ENCODE measurements around the gene RBFA.
"Not testable (repeated sequence)": the region's sequence is repeated elsewhere in the genome, so short reads cannot be mapped to it uniquely, and the experiment has no call there.

The RBFA gene

DNA sequence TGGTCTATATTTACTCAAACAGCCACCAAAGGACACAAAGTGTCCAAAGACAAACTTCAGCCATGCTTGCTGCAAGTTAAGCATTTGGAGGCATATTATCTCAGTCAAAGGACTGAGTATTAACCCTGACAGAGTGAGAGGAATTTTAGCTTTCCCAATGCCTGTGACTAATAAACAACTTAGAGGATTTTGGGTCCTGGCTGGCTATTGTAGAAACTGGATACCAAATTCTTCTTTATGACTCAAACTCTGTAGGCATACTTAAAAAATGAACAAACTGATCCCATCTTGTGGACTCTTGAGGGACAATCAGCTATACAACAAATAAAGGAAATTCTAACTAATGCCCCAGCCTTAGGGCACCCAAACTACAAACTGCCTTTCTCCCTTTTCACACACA lies 6.5 kb upstream of the RBFA start:
- not testable (repeated sequence) for H3K4me1 ChIP-seq (ENCODE audit: control insufficient read depth, insufficient read depth, low read length); H3K27me3 ChIP-seq (ENCODE audit: control insufficient read depth in 1 of 2, insufficient read depth in 2 of 2, low read length in 2 of 2); H3K4me3 ChIP-seq (ENCODE audit: low read length in 2 of 2); H3K27ac ChIP-seq (ENCODE audit: low read length); H3K9ac ChIP-seq (ENCODE audit: low read length in 2 of 2); H3K36me3 ChIP-seq (ENCODE audit: control insufficient read depth in 2 of 2, insufficient read depth in 2 of 2, low read length in 2 of 2)
- H3K9me3 ChIP-seq (ENCODE audit: control insufficient read depth in 2 of 2, low read length in 2 of 2) = peaks cover 19 to 25% of the 10 kb centered on the region in 2 donors

DNA sequence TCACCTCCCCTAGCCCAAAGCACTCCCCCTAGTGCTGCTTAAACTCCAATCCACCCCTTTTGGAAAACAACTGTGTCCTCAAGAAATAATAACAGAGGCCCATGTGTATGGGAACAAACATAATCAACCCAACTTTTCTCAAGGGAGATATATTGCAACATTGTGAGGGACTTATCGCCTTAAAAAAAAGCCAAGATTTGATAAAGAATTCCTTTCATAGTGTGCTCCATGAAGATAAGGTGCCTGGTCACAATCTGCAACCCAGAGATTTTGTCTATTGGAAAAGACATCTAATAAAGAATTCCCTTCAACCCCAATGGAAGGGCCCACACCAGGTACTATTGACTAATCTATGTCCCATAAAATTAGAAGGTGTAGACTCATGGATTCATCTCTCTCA lies 4.5 kb upstream of the RBFA start:
- peaks cover 7% of the 10 kb centered on the region for H3K4me1 ChIP-seq (ENCODE audit: control insufficient read depth, insufficient read depth, low read length)
- peaks cover 5 to 8% of the 10 kb centered on the region in 2 donors for H3K9me3 ChIP-seq (ENCODE audit: control insufficient read depth in 2 of 2, low read length in 2 of 2)
- H3K27me3 ChIP-seq (ENCODE audit: control insufficient read depth in 1 of 2, insufficient read depth in 2 of 2, low read length in 2 of 2) = no peaks in the 10 kb centered on the region
- H3K4me3 ChIP-seq (ENCODE audit: low read length in 2 of 2) = no peak overlapping the region
- H3K27ac ChIP-seq (ENCODE audit: low read length) = no peak overlapping the region
- H3K9ac ChIP-seq (ENCODE audit: low read length in 2 of 2) = no peak overlapping the region
- no peaks in the 10 kb centered on the region for H3K36me3 ChIP-seq (ENCODE audit: control insufficient read depth in 2 of 2, insufficient read depth in 2 of 2, low read length in 2 of 2)

DNA sequence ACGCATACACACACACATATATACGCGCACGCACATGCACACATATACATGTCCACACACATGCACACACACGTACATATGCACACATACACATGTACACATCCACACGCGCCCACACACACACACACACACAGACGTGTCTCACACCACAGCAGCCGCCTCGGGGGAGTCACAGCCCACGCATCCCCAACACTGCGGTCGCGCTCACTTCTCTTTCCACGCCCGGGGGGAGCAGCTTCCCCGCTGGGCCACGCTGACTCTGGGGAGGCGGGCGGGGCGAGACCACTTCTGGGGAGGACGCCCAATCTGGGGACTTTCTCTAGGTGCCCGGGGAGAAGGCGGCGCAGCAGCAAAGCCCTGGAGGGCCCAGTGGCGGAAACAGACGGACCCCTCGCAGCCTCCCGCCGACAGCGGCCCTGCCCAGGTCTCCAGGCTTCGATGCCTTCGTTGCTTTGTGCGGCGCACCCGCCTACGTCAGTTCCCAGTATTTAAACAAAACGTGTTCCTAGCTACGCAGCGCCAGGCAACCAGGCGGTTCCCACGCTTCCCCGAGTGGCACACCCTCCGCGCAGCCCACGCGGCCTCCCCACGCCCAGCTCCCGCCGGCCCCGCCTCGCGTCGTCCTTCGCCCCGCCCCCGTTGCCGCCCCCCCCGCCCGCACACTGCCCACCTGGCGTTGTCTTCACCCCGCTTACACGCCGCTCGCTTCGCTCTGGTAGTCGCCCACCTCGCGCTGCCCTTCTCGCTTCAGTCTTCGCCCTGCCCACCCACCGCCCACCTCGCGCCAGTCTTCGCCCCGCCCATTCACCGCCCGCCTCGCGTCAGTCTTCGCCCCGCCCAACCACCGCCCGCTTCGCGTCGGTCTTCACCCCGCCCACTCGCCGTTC lies 810 bp upstream of the RBFA start:
- Histone ChIP-seq H3K9ac (ENCODE audit: low read length in 2 of 2) (peak overlapping the region; percentile 53 to 72), H3K27me3 (ENCODE audit: control insufficient read depth in 1 of 2, insufficient read depth in 2 of 2, low read length in 2 of 2) (no peaks in the 10 kb centered on the region), H3K27ac (ENCODE audit: low read length) (peak overlapping the region; percentile 60), H3K9me3 (ENCODE audit: control insufficient read depth in 2 of 2, low read length in 2 of 2) (no peaks in the 10 kb centered on the region), H3K4me1 (ENCODE audit: control insufficient read depth, insufficient read depth, low read length) (peaks cover 13% of the 10 kb centered on the region), H3K4me3 (ENCODE audit: low read length in 2 of 2) (peak overlapping the region; percentile 69 to 86), H3K36me3 (ENCODE audit: control insufficient read depth in 2 of 2, insufficient read depth in 2 of 2, low read length in 2 of 2) (peaks cover 0 to 8% of the 10 kb centered on the region in 2 donors)

DNA sequence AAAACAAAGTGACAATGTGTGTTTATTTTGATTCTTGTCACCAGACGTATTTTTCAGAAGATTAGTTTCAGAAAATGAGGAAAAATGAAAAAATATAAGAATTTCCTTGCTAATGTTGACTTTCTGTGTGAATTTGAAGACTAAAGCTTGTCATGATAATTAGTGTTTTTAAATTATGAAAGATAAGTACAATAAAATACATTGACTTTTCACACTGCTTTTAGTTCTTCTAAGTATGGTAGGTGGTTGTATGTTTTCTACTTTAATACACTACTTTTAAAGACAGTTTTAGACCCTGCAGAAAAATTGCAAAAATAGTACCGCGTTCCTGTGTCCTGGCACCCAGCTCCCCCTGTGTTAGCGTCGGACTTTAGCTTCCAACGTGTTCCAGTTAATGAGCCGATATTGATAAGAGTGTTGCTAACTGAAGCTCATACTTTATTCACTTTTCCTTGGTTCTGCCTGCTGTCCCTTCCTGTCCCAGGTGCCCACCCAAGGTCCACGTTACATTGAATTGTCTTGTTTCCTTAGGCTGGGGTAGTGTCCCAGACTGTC lies 695 bp downstream of the RBFA start:
- H3K27me3 ChIP-seq (ENCODE audit: control insufficient read depth in 1 of 2, insufficient read depth in 2 of 2, low read length in 2 of 2) = no peaks in the 10 kb centered on the region
- peaks cover 13% of the 10 kb centered on the region for H3K4me1 ChIP-seq (ENCODE audit: control insufficient read depth, insufficient read depth, low read length)
- peak overlapping the region; percentile 89 to 94 for H3K4me3 ChIP-seq (ENCODE audit: low read length in 2 of 2)
- H3K27ac ChIP-seq (ENCODE audit: low read length) = peak overlapping the region; percentile 67
- H3K9me3 ChIP-seq (ENCODE audit: control insufficient read depth in 2 of 2, low read length in 2 of 2) = no peaks in the 10 kb centered on the region
- H3K9ac ChIP-seq (ENCODE audit: low read length in 2 of 2) = peak overlapping the region; percentile 73 to 78
- peaks cover 0 to 9% of the 10 kb centered on the region in 2 donors for H3K36me3 ChIP-seq (ENCODE audit: control insufficient read depth in 2 of 2, insufficient read depth in 2 of 2, low read length in 2 of 2)

DNA sequence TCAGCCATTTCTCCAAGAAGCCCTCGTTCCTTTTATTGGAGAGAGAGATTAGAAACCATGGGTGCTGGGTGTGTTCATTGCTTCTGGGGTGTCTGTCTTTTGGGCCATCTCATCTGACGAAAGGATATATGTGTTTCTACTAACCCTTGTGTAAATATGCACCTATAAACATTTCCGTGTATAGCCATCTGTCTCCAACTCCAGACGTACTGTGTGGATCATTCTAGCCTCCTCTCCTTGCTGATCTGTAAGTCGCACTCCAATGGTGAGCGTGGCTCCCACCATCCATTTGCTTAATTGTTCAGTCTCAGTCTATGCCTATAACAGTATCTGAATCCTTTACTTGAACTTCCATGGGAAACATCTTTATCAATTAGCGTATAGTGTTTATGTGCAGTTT lies 1.8 kb downstream of the RBFA start:
- Histone ChIP-seq H3K4me1 (ENCODE audit: control insufficient read depth, insufficient read depth, low read length) (peaks cover 13% of the 10 kb centered on the region), H3K9me3 (ENCODE audit: control insufficient read depth in 2 of 2, low read length in 2 of 2) (no peaks in the 10 kb centered on the region), H3K27me3 (ENCODE audit: control insufficient read depth in 1 of 2, insufficient read depth in 2 of 2, low read length in 2 of 2) (no peaks in the 10 kb centered on the region), H3K9ac (ENCODE audit: low read length in 2 of 2) (no peak overlapping the region), H3K27ac (ENCODE audit: low read length) (no peak overlapping the region), H3K4me3 (ENCODE audit: low read length in 2 of 2) (no peak overlapping the region), H3K36me3 (ENCODE audit: control insufficient read depth in 2 of 2, insufficient read depth in 2 of 2, low read length in 2 of 2) (peaks cover 0 to 9% of the 10 kb centered on the region in 2 donors)

DNA sequence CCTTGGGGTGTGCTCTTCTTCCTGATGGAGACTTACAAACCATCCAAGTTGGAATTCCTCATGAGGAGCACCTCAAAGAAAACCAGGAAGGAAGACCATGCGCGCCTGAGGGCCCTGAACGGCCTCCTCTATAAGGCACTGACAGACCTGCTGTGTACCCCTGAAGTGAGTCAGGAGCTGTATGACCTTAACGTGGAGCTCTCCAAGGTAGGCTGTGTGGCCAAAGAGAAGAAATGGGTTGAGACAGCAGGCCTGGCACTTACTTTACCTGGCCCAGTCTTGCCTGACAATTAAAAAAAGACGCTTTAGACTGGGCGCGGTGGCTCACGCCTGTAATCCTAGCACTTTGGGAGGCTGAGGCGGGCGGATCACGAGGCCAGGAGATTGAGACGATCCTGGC lies 3.1 kb downstream of the RBFA start:
- H3K27ac ChIP-seq (ENCODE audit: low read length) = no peak overlapping the region
- peaks cover 0 to 9% of the 10 kb centered on the region in 2 donors for H3K36me3 ChIP-seq (ENCODE audit: control insufficient read depth in 2 of 2, insufficient read depth in 2 of 2, low read length in 2 of 2)
- H3K27me3 ChIP-seq (ENCODE audit: control insufficient read depth in 1 of 2, insufficient read depth in 2 of 2, low read length in 2 of 2) = no peaks in the 10 kb centered on the region
- H3K9ac ChIP-seq (ENCODE audit: low read length in 2 of 2) = no peak overlapping the region
- H3K9me3 ChIP-seq (ENCODE audit: control insufficient read depth in 2 of 2, low read length in 2 of 2) = no peaks in the 10 kb centered on the region
- H3K4me3 ChIP-seq (ENCODE audit: low read length in 2 of 2) = no peak overlapping the region
- H3K4me1 ChIP-seq (ENCODE audit: control insufficient read depth, insufficient read depth, low read length) = peaks cover 13% of the 10 kb centered on the region

DNA sequence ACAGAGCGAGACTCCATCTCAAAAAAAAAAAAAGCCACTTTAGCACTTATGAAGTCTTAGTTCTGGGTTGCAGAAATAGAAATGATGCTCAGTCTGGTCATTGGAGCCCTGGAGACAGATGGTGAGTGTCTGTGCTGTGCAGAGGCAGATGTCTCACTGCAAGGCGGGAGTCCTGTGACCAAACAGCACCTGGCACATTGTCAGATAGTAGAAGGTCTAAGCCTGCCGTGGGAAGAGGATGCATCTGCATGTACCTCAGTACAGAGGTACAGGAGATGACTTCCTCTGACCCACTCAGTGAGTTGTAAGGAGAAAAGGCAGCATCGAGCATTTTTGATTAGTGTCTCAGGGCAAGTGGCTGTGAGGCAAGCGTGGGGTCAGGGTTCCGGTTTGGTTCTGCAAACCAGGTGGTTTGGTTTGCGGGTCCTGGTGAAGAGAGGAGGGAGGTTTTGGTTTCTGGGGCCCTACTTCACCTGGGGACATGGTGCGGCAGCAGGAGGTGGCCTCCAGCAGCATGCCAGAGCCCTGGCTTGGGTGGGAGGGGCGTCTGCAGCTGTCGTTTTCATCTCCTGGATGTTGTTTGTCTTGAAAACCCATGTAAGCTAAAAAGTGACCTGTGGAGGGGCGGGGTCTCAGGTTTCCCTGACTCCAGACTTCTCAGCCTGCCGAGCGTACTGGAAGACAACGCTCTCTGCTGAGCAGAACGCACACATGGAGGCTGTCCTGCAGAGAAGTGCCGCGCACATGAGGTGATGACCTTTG lies 3.8 kb downstream of the RBFA start:
- H3K27me3 ChIP-seq (ENCODE audit: control insufficient read depth in 1 of 2, insufficient read depth in 2 of 2, low read length in 2 of 2) = no peaks in the 10 kb centered on the region
- peaks cover 0 to 10% of the 10 kb centered on the region in 2 donors for H3K36me3 ChIP-seq (ENCODE audit: control insufficient read depth in 2 of 2, insufficient read depth in 2 of 2, low read length in 2 of 2)
- no peak overlapping the region for H3K9ac ChIP-seq (ENCODE audit: low read length in 2 of 2)
- peaks cover 12% of the 10 kb centered on the region for H3K4me1 ChIP-seq (ENCODE audit: control insufficient read depth, insufficient read depth, low read length)
- no peak overlapping the region for H3K27ac ChIP-seq (ENCODE audit: low read length)
- no peak overlapping the region for H3K4me3 ChIP-seq (ENCODE audit: low read length in 2 of 2)
- H3K9me3 ChIP-seq (ENCODE audit: control insufficient read depth in 2 of 2, low read length in 2 of 2) = no peaks in the 10 kb centered on the region

DNA sequence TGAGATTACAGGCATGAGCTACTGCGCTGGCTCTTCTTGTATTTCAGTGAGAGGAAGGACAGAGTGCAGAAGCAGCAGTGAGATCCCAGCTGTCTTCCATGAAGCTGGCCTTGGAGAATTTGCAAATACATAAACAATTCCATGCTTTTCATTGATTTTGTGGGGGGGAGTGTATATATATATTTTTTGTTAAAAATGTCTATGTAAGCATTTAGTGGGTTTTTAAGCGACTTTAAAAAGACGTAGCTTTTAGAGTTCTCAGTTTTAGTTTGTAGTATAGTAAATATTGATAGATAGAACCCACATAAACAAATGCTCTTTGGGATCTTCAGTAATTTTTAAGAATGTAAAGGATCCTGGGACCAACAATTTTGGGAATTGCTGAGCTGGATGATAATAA lies 6.3 kb downstream of the RBFA start:
- no peak overlapping the region for H3K4me3 ChIP-seq (ENCODE audit: low read length in 2 of 2)
- no peaks in the 10 kb centered on the region for H3K27me3 ChIP-seq (ENCODE audit: control insufficient read depth in 1 of 2, insufficient read depth in 2 of 2, low read length in 2 of 2)
- peaks cover 3 to 21% of the 10 kb centered on the region in 2 donors for H3K36me3 ChIP-seq (ENCODE audit: control insufficient read depth in 2 of 2, insufficient read depth in 2 of 2, low read length in 2 of 2)
- no peak overlapping the region for H3K9ac ChIP-seq (ENCODE audit: low read length in 2 of 2)
- H3K9me3 ChIP-seq (ENCODE audit: control insufficient read depth in 2 of 2, low read length in 2 of 2) = no peaks in the 10 kb centered on the region
- H3K4me1 ChIP-seq (ENCODE audit: control insufficient read depth, insufficient read depth, low read length) = no peaks in the 10 kb centered on the region
- H3K27ac ChIP-seq (ENCODE audit: low read length) = no peak overlapping the region

DNA sequence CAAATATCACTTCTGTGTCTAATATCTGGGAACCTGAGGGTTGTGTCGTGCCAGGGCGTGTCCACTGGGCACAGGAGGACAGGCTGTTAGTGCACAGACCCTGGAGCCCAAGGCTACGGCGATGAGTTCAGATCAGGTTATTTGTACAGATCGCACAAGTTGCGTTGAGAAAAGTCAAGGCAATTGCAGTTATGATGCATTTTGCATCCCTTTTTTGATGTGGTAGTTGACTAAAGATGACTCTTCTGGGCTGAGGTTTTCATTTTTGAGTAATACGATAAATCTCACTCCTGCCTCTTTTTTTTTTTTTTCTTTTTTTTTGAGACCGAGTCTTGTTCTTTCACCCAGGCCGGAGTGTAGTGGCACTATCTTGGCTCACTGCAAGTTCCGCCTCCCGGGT lies 7.2 kb downstream of the RBFA start:
- no peaks in the 10 kb centered on the region for H3K9me3 ChIP-seq (ENCODE audit: control insufficient read depth in 2 of 2, low read length in 2 of 2)
- no peak overlapping the region for H3K27ac ChIP-seq (ENCODE audit: low read length)
- H3K9ac ChIP-seq (ENCODE audit: low read length in 2 of 2) = no peak overlapping the region
- H3K27me3 ChIP-seq (ENCODE audit: control insufficient read depth in 1 of 2, insufficient read depth in 2 of 2, low read length in 2 of 2) = no peaks in the 10 kb centered on the region
- no peak overlapping the region for H3K4me3 ChIP-seq (ENCODE audit: low read length in 2 of 2)
- no peaks in the 10 kb centered on the region for H3K4me1 ChIP-seq (ENCODE audit: control insufficient read depth, insufficient read depth, low read length)
- H3K36me3 ChIP-seq (ENCODE audit: control insufficient read depth in 2 of 2, insufficient read depth in 2 of 2, low read length in 2 of 2) = peaks cover 3 to 27% of the 10 kb centered on the region in 2 donors

DNA sequence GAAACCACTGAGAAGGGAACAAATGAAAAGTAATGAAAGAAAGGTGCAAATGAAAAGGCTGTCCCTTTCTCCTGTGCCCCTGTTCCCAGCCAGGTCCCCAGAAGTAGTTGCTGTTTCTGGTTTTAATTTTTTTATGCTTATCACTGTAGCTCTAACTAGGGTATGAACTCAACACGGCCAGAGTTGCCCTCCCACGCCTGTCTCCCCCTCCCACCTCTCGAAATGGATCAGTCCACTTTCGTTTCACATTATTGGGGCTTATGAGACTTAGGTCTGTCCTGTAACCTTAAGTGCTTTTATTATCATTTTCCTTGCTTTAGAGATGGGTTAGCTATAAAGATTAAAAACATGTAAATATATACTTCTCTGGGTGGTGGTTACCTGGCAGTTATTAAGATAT lies 8.6 kb downstream of the RBFA start:
- peaks cover 3 to 27% of the 10 kb centered on the region in 2 donors for H3K36me3 ChIP-seq (ENCODE audit: control insufficient read depth in 2 of 2, insufficient read depth in 2 of 2, low read length in 2 of 2)
- no peaks in the 10 kb centered on the region for H3K27me3 ChIP-seq (ENCODE audit: control insufficient read depth in 1 of 2, insufficient read depth in 2 of 2, low read length in 2 of 2)
- H3K4me1 ChIP-seq (ENCODE audit: control insufficient read depth, insufficient read depth, low read length) = no peaks in the 10 kb centered on the region
- no peaks in the 10 kb centered on the region for H3K9me3 ChIP-seq (ENCODE audit: control insufficient read depth in 2 of 2, low read length in 2 of 2)
- no peak overlapping the region for H3K4me3 ChIP-seq (ENCODE audit: low read length in 2 of 2)
- no peak overlapping the region for H3K27ac ChIP-seq (ENCODE audit: low read length)
- H3K9ac ChIP-seq (ENCODE audit: low read length in 2 of 2) = no peak overlapping the region
